HepG2 (cell line): ENCODE results near the gene COPZ2. TPM values are rescaled to one million over a fixed set of nuclear protein-coding genes. Genes with fewer than 3 reads are reported as not detected.

Source experiments
- ARNT ChIP-seq: fragments of 450-650 bp; IDR thresholded peaks from 2 replicates; pipeline ENCODE4 v1.6.1; 2017
- CEBPB ChIP-seq: IDR thresholded peaks from 2 replicates; pipeline ENCODE4 v1.6.1; 2011; ENCODE audit warnings: low read depth, low read length, improper control_type of control experiment, borderline replicate concordance
- DDIT3 ChIP-seq: sonication (generic); formaldehyde crosslinking; IDR thresholded peaks from 2 replicates; pipeline ENCODE4 v1.4.0; 2020; ENCODE audit warnings: mild to moderate bottlenecking, missing genetic modification reagents
- DNMT1 ChIP-seq: sonication (generic); formaldehyde crosslinking; IDR thresholded peaks from 2 replicates; pipeline ENCODE4 v1.5.1; 2020; ENCODE audit warnings: mild to moderate bottlenecking, missing genetic modification reagents
- FOXC1 ChIP-seq: sonication (generic); formaldehyde crosslinking; IDR thresholded peaks from 2 replicates; pipeline ENCODE4 v1.8.0; 2022; ENCODE audit warnings: mild to moderate bottlenecking, missing genetic modification reagents, borderline replicate concordance
- FOXJ3 ChIP-seq: sonication (generic); formaldehyde crosslinking; IDR thresholded peaks from 2 replicates; pipeline ENCODE4 v1.4.0; 2020; ENCODE audit warnings: missing genetic modification reagents, mild to moderate bottlenecking, borderline replicate concordance
- HNF4A ChIP-seq: sonication (generic); formaldehyde crosslinking; IDR thresholded peaks from 2 replicates; pipeline ENCODE4 v1.4.0; 2020; ENCODE audit warnings: missing genetic modification reagents
- KDM5A ChIP-seq: fragments of 200-600 bp; sonication (generic); IDR thresholded peaks from 2 replicates; pipeline ENCODE4 v1.7.0; 2018; ENCODE audit warnings: antibody characterized with exemption, mild to moderate bottlenecking, low read length, borderline replicate concordance
- KDM6A ChIP-seq: IDR thresholded peaks from 2 replicates; pipeline ENCODE4 v1.6.1; 2016; ENCODE audit warnings: low read depth
- KLF11 ChIP-seq: IDR thresholded peaks from 2 replicates; pipeline ENCODE4 v1.6.1; 2016; ENCODE audit warnings: missing compliant biosample characterization
- KMT2A ChIP-seq: sonication (generic); formaldehyde crosslinking; IDR thresholded peaks from 2 replicates; pipeline ENCODE4 v1.4.0; 2020; ENCODE audit warnings: missing genetic modification reagents
- MTF2 ChIP-seq: sonication (generic); formaldehyde crosslinking; IDR thresholded peaks from 2 replicates; pipeline ENCODE4 v1.5.0; 2020; ENCODE audit warnings: missing genetic modification reagents, borderline replicate concordance
- NFKB2 ChIP-seq: sonication (generic); formaldehyde crosslinking; IDR thresholded peaks from 2 replicates; pipeline ENCODE4 v1.4.0; 2020; ENCODE audit warnings: missing genetic modification reagents, borderline replicate concordance
- NR2F2 ChIP-seq: IDR thresholded peaks from 2 replicates; pipeline ENCODE4 v1.6.1; 2012; ENCODE audit warnings: low read depth, inconsistent platforms, borderline replicate concordance
- ONECUT2 ChIP-seq: sonication (generic); formaldehyde crosslinking; IDR thresholded peaks from 2 replicates; pipeline ENCODE4 v1.4.0; 2020; ENCODE audit warnings: missing genetic modification reagents
- PRPF4 ChIP-seq: fragments of 200-400 bp; formaldehyde crosslinking; IDR thresholded peaks from 2 replicates; pipeline ENCODE4 v1.6.1; 2016; ENCODE audit warnings: low read length, low read depth; ENCODE audit not compliant: poor library complexity, severe bottlenecking
- PTBP1 ChIP-seq: fragments of 200-400 bp; formaldehyde crosslinking; IDR thresholded peaks from 2 replicates; pipeline ENCODE4 v1.6.1; 2018; ENCODE audit warnings: low read length, low read depth; ENCODE audit not compliant: poor library complexity, severe bottlenecking
- SP2 ChIP-seq: sonication (generic); formaldehyde crosslinking; IDR thresholded peaks from 2 replicates; pipeline ENCODE4 v1.5.1; 2020; ENCODE audit warnings: mild to moderate bottlenecking, missing genetic modification reagents
- ZNF101 ChIP-seq: sonication (generic); formaldehyde crosslinking; IDR thresholded peaks from 2 replicates; pipeline ENCODE4 v1.4.0; 2020; ENCODE audit warnings: mild to moderate bottlenecking, low read depth, missing genetic modification reagents, borderline replicate concordance
- ZNF234 ChIP-seq: sonication (generic); formaldehyde crosslinking; conservative IDR thresholded peaks from 2 replicates; pipeline ENCODE4 v1.5.1; 2020; ENCODE audit warnings: mild to moderate bottlenecking, missing genetic modification reagents
- ZNF256 ChIP-seq: sonication (generic); formaldehyde crosslinking; conservative IDR thresholded peaks from 2 replicates; pipeline ENCODE4 v1.4.0; 2020; ENCODE audit warnings: missing genetic modification reagents
- ZNF280D ChIP-seq: sonication (generic); formaldehyde crosslinking; IDR thresholded peaks from 2 replicates; pipeline ENCODE4 v1.5.1; 2020; ENCODE audit warnings: mild to moderate bottlenecking, missing genetic modification reagents
- ZNF530 ChIP-seq: sonication (generic); formaldehyde crosslinking; IDR thresholded peaks from 2 replicates; pipeline ENCODE4 v1.5.0; 2020; ENCODE audit warnings: low read depth, mild to moderate bottlenecking, missing genetic modification reagents
- ZNF800 ChIP-seq: sonication (generic); formaldehyde crosslinking; IDR thresholded peaks from 2 replicates; pipeline ENCODE4 v1.4.0; 2020; ENCODE audit warnings: missing genetic modification reagents
- polyA plus RNA-seq, 8 experiments: library from polyadenylated mRNA; depleted of rRNA in 3 of 8; stranded (reverse) in 7 of 8; unstranded in 1 of 8; fragments of >200 nt; fragmentation: Illumina TruSeq in 4 of 8; extraction: Trizol in 4 of 8; gene quantifications; 2 replicates each; pipeline versions ENCODE4 v1.2.1 to v1.2.3, GENCODE V29; 2011 to 2016; ENCODE audit warnings: low read depth in 4 of 8, missing spikeins in 1 of 8, mixed read lengths in 1 of 8; ENCODE audit not compliant: insufficient read depth in 1 of 8
- total RNA-seq, 5 experiments: library from RNA; depleted of rRNA; stranded (reverse); fragments of >200 nt; fragmentation: Illumina TruSeq; extraction: Trizol; gene quantifications; 2 replicates each; pipeline ENCODE4 v1.2.3, GENCODE V29; 2016; ENCODE audit warnings: low read depth in 1 of 5

Gene COPZ2
- total and polyA plus RNA-seq, 2 of the 13 experiments (the other 11 are each of a cell fraction or from before 2014, with no cell fraction given), result 0.61 to 1.5 TPM

GRCh38 chr17:48037036-48037837 lies at the start of gene COPZ2 (continued):
- TF ChIP-seq ZNF101 (CRISPR knock-in tag), result no peak
- TF ChIP-seq CEBPB, result no peak
- peak; percentile 19 for TF ChIP-seq PTBP1
- TF ChIP-seq ZNF234 (CRISPR knock-in tag), result no peak
- no peak; the same call in 1 of the 2 replicates for TF ChIP-seq KMT2A (CRISPR knock-in tag)
- TF ChIP-seq ZNF530, result no peak
- no peak for TF ChIP-seq KDM6A (CRISPR knock-in tag)
- no peak for TF ChIP-seq SP2 (CRISPR knock-in tag)
- TF ChIP-seq KDM5A, result no peak
- no peak; the same call in 1 of the 2 replicates for TF ChIP-seq FOXC1 (CRISPR knock-in tag)
- no peak for TF ChIP-seq ARNT
- TF ChIP-seq NFKB2 (CRISPR knock-in tag), result peak; percentile 86; the same call in 1 of the 2 replicates
- TF ChIP-seq DNMT1 (CRISPR knock-in tag), result 0 out of 2 replicates have a peak, but pooled peaks have one; percentile 50
- no peak for TF ChIP-seq ZNF280D (CRISPR knock-in tag)
- no peak for TF ChIP-seq KLF11
- no peak for TF ChIP-seq NR2F2
- TF ChIP-seq ZNF256, result no peak
- peak; percentile 96; the same call in 1 of the 2 replicates for TF ChIP-seq MTF2 (CRISPR knock-in tag)
- no peak for TF ChIP-seq PRPF4
- no peak for TF ChIP-seq ONECUT2 (CRISPR knock-in tag)
- no peak; the same call in 1 of the 2 replicates for TF ChIP-seq HNF4A (CRISPR knock-in tag)
- TF ChIP-seq ZNF800 (CRISPR knock-in tag), result peak; percentile 72; the same call in 1 of the 2 replicates
- TF ChIP-seq FOXJ3, result no peak
- TF ChIP-seq DDIT3 (CRISPR knock-in tag), result no peak
